HL-60 (cell line): ENCODE data around the gene FANCC.

Experiments used
- TF ChIP-seq, protein P1 (sequence below): IDR thresholded peaks from 2 replicates; pipeline ENCODE4 v1.6.1; 2012; ENCODE audit warnings: low read depth; ENCODE audit not compliant: insufficient replicate concordance
- TF ChIP-seq, protein P2 (sequence below): IDR thresholded peaks from one replicate; pipeline ENCODE4 v1.5.1; 2011; ENCODE audit warnings: low read length, control low read depth, inconsistent platforms; ENCODE audit not compliant: insufficient read depth

DNA sequence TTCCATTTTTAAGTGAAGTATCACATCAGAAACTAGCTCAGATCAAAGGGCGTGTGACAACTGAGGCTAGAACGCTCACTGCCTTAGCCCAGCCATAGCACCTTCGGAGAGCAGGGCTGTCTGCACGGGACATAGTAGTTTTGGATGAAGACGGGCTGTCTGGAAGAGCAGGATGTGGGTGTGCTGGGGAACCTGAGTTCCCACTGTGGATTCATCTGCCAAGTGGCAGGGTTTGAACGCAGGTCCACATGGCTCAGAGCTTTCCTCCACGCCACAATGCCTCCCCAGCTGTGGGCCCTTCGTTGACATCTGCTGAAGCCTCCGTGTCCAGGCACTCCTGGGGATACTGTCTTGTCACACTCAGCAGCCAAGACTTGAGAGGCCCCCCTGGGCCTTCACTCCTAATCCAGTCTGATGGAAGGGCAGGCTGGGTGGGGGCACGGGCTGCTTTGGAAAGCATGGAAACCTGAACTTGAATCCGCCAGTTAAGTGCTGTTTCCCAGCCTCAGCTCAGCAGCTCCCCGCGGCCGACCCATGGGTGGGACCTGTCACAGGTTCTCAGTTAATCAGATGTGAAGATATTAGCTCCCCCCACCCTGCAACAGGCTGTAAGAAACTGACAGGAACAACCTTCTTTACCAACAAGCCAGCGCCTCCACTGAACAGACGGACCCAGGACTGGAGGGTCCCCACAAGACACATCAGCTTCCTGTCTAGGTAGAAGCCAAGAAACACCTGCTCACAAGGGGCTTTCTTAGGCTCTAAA, 228.1 kb downstream of the FANCC start:
- TF ChIP-seq, protein P1, sequence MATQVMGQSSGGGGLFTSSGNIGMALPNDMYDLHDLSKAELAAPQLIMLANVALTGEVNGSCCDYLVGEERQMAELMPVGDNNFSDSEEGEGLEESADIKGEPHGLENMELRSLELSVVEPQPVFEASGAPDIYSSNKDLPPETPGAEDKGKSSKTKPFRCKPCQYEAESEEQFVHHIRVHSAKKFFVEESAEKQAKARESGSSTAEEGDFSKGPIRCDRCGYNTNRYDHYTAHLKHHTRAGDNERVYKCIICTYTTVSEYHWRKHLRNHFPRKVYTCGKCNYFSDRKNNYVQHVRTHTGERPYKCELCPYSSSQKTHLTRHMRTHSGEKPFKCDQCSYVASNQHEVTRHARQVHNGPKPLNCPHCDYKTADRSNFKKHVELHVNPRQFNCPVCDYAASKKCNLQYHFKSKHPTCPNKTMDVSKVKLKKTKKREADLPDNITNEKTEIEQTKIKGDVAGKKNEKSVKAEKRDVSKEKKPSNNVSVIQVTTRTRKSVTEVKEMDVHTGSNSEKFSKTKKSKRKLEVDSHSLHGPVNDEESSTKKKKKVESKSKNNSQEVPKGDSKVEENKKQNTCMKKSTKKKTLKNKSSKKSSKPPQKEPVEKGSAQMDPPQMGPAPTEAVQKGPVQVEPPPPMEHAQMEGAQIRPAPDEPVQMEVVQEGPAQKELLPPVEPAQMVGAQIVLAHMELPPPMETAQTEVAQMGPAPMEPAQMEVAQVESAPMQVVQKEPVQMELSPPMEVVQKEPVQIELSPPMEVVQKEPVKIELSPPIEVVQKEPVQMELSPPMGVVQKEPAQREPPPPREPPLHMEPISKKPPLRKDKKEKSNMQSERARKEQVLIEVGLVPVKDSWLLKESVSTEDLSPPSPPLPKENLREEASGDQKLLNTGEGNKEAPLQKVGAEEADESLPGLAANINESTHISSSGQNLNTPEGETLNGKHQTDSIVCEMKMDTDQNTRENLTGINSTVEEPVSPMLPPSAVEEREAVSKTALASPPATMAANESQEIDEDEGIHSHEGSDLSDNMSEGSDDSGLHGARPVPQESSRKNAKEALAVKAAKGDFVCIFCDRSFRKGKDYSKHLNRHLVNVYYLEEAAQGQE: no peak
- TF ChIP-seq, protein P2, sequence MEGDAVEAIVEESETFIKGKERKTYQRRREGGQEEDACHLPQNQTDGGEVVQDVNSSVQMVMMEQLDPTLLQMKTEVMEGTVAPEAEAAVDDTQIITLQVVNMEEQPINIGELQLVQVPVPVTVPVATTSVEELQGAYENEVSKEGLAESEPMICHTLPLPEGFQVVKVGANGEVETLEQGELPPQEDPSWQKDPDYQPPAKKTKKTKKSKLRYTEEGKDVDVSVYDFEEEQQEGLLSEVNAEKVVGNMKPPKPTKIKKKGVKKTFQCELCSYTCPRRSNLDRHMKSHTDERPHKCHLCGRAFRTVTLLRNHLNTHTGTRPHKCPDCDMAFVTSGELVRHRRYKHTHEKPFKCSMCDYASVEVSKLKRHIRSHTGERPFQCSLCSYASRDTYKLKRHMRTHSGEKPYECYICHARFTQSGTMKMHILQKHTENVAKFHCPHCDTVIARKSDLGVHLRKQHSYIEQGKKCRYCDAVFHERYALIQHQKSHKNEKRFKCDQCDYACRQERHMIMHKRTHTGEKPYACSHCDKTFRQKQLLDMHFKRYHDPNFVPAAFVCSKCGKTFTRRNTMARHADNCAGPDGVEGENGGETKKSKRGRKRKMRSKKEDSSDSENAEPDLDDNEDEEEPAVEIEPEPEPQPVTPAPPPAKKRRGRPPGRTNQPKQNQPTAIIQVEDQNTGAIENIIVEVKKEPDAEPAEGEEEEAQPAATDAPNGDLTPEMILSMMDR: no peak
